ENCODE results near the gene OPA3.
A peak's percentile ranks its signal among the peaks of the same experiment; 100 is the strongest.

Gene OPA3

GRCh38 chr19:45571457-45572220, 13.0 kb downstream of the OPA3 start:
- Mint-ChIP-seq H3K36me3 (ENCODE audit: insufficient read depth) (no peaks in the 10 kb centered on the region), H3K9me3 (no peaks in the 10 kb centered on the region), H3K4me1 (peaks cover 9% of the 10 kb centered on the region), H3K27me3 (no peaks in the 10 kb centered on the region), H3K4me3 (no peak overlapping the region), H3K27ac (ENCODE audit: low read depth) (no peak overlapping the region)
- ATAC-seq (replicated peaks; ENCODE audit: extremely low read depth, poor library complexity, severe bottlenecking) (no peak), DNase-seq (ENCODE audit: low spot score in 2 of 2) (no peak)

GRCh38 chr19:45569619-45570421, 14.8 kb downstream of the OPA3 start:
- Mint-ChIP-seq H3K4me3 (no peak overlapping the region), H3K4me1 (peaks cover 6% of the 10 kb centered on the region), H3K9me3 (no peaks in the 10 kb centered on the region), H3K27ac (ENCODE audit: low read depth) (no peak overlapping the region), H3K27me3 (no peaks in the 10 kb centered on the region), H3K36me3 (ENCODE audit: insufficient read depth) (no peaks in the 10 kb centered on the region)
- ATAC-seq (replicated peaks; ENCODE audit: extremely low read depth, poor library complexity, severe bottlenecking) (peak; percentile 14), DNase-seq (ENCODE audit: low spot score in 2 of 2) (peak in 1 of 2 donors; percentile 43)

GRCh38 chr19:45568732-45569131, 15.9 kb downstream of the OPA3 start:
- DNase-seq (ENCODE audit: low spot score in 2 of 2) (no peak), ATAC-seq (replicated peaks; ENCODE audit: extremely low read depth, poor library complexity, severe bottlenecking) (no peak)
- Mint-ChIP-seq H3K9me3 (no peaks in the 10 kb centered on the region), H3K4me1 (peaks cover 6% of the 10 kb centered on the region), H3K27ac (ENCODE audit: low read depth) (no peak overlapping the region), H3K4me3 (no peak overlapping the region), H3K36me3 (ENCODE audit: insufficient read depth) (no peaks in the 10 kb centered on the region), H3K27me3 (no peaks in the 10 kb centered on the region)

- Mint-ChIP-seq H3K9me3 (no peaks in the 10 kb centered on the region), H3K36me3 (ENCODE audit: insufficient read depth) (peaks cover 2% of the 10 kb centered on the region), H3K27me3 (no peaks in the 10 kb centered on the region), H3K27ac (ENCODE audit: low read depth) (no peak overlapping the region), H3K4me3 (no peak overlapping the region), H3K4me1 (peaks cover 6% of the 10 kb centered on the region)
- DNase-seq (ENCODE audit: low spot score in 2 of 2) (no peak), ATAC-seq (replicated peaks; ENCODE audit: extremely low read depth, poor library complexity, severe bottlenecking) (no peak)
Measured at GRCh38 chr19:45567609-45568008, 17.0 kb downstream of the OPA3 start.

GRCh38 chr19:45564131-45564780, 20.3 kb downstream of the OPA3 start:
- H3K4me3 Mint-ChIP-seq, result no peak overlapping the region

GRCh38 chr19:45560686-45561085, 23.9 kb downstream of the OPA3 start:
- Mint-ChIP-seq H3K9me3 (no peaks in the 10 kb centered on the region), H3K4me3 (no peak overlapping the region), H3K27me3 (no peaks in the 10 kb centered on the region), H3K4me1 (peaks cover 20% of the 10 kb centered on the region), H3K27ac (ENCODE audit: low read depth) (no peak overlapping the region), H3K36me3 (ENCODE audit: insufficient read depth) (peaks cover 6% of the 10 kb centered on the region)
- DNase-seq (ENCODE audit: low spot score in 2 of 2), result no peak
- ATAC-seq (replicated peaks; ENCODE audit: extremely low read depth, poor library complexity, severe bottlenecking), result no peak

More at GRCh38 chr19:45564131-45564780, 20.3 kb downstream of the OPA3 start:
- DNase-seq (ENCODE audit: low spot score in 2 of 2) (no peak), ATAC-seq (replicated peaks; ENCODE audit: extremely low read depth, poor library complexity, severe bottlenecking) (no peak)
- Mint-ChIP-seq H3K9me3 (no peaks in the 10 kb centered on the region), H3K27me3 (no peaks in the 10 kb centered on the region), H3K36me3 (ENCODE audit: insufficient read depth) (peaks cover 3% of the 10 kb centered on the region), H3K27ac (ENCODE audit: low read depth) (no peak overlapping the region), H3K4me1 (peaks cover 8% of the 10 kb centered on the region)

- DNase-seq (ENCODE audit: low spot score in 2 of 2), result no peak
- Mint-ChIP-seq H3K27ac (ENCODE audit: low read depth) (no peak overlapping the region), H3K36me3 (ENCODE audit: insufficient read depth) (peaks cover 6% of the 10 kb centered on the region), H3K4me1 (peaks cover 20% of the 10 kb centered on the region), H3K4me3 (no peak overlapping the region), H3K27me3 (no peaks in the 10 kb centered on the region), H3K9me3 (no peaks in the 10 kb centered on the region)
- ATAC-seq (replicated peaks; ENCODE audit: extremely low read depth, poor library complexity, severe bottlenecking), result no peak
Measured at GRCh38 chr19:45560038-45560437, 24.6 kb downstream of the OPA3 start.

- H3K27me3 Mint-ChIP-seq, result no peaks in the 10 kb centered on the region
- H3K4me3 Mint-ChIP-seq, result no peak overlapping the region
- H3K9me3 Mint-ChIP-seq, result no peaks in the 10 kb centered on the region
- no peak overlapping the region for H3K27ac Mint-ChIP-seq (ENCODE audit: low read depth)
- ATAC-seq (replicated peaks; ENCODE audit: extremely low read depth, poor library complexity, severe bottlenecking) (peak; percentile 99), DNase-seq (ENCODE audit: low spot score in 2 of 2) (peak; percentile 43 to 55)
- H3K36me3 Mint-ChIP-seq (ENCODE audit: insufficient read depth), result peaks cover 6% of the 10 kb centered on the region
- H3K4me1 Mint-ChIP-seq, result peaks cover 20% of the 10 kb centered on the region
Measured at GRCh38 chr19:45558399-45558878, 26.2 kb downstream of the OPA3 start.

GRCh38 chr19:45556835-45557234, 27.8 kb downstream of the OPA3 start:
- Mint-ChIP-seq H3K36me3 (ENCODE audit: insufficient read depth) (peaks cover 3% of the 10 kb centered on the region), H3K4me1 (peaks cover 20% of the 10 kb centered on the region), H3K27ac (ENCODE audit: low read depth) (no peak overlapping the region), H3K27me3 (no peaks in the 10 kb centered on the region), H3K9me3 (no peaks in the 10 kb centered on the region), H3K4me3 (no peak overlapping the region)
- DNase-seq (ENCODE audit: low spot score in 2 of 2) (no peak), ATAC-seq (replicated peaks; ENCODE audit: extremely low read depth, poor library complexity, severe bottlenecking) (no peak)

- peaks cover 6% of the 10 kb centered on the region for H3K36me3 Mint-ChIP-seq (ENCODE audit: insufficient read depth)
- H3K4me1 Mint-ChIP-seq, result peaks cover 12% of the 10 kb centered on the region
- H3K4me3 Mint-ChIP-seq, result no peak overlapping the region
- no peak overlapping the region for H3K27ac Mint-ChIP-seq (ENCODE audit: low read depth)
- DNase-seq (ENCODE audit: low spot score in 2 of 2) (no peak), ATAC-seq (replicated peaks; ENCODE audit: extremely low read depth, poor library complexity, severe bottlenecking) (no peak)
- H3K27me3 Mint-ChIP-seq, result no peaks in the 10 kb centered on the region
- H3K9me3 Mint-ChIP-seq, result no peaks in the 10 kb centered on the region
Measured at GRCh38 chr19:45554481-45554880, 30.1 kb downstream of the OPA3 start.

- H3K9me3 Mint-ChIP-seq, result no peaks in the 10 kb centered on the region
- peaks cover 4% of the 10 kb centered on the region for H3K36me3 Mint-ChIP-seq (ENCODE audit: insufficient read depth)
- no peaks in the 10 kb centered on the region for H3K27me3 Mint-ChIP-seq
- no peak overlapping the region for H3K27ac Mint-ChIP-seq (ENCODE audit: low read depth)
- H3K4me1 Mint-ChIP-seq, result peaks cover 12% of the 10 kb centered on the region
- no peak overlapping the region for H3K4me3 Mint-ChIP-seq
- DNase-seq (ENCODE audit: low spot score in 2 of 2) (no peak), ATAC-seq (replicated peaks; ENCODE audit: extremely low read depth, poor library complexity, severe bottlenecking) (no peak)
Measured at GRCh38 chr19:45553464-45553863, 31.1 kb downstream of the OPA3 start.

GRCh38 chr19:45547965-45548609, 36.5 kb downstream of the OPA3 start:
- Mint-ChIP-seq H3K4me3 (no peak overlapping the region), H3K9me3 (no peaks in the 10 kb centered on the region), H3K4me1 (no peaks in the 10 kb centered on the region), H3K36me3 (ENCODE audit: insufficient read depth) (peaks cover 2% of the 10 kb centered on the region), H3K27ac (ENCODE audit: low read depth) (no peak overlapping the region), H3K27me3 (no peaks in the 10 kb centered on the region)
- no peak for DNase-seq (ENCODE audit: low spot score in 2 of 2)
- ATAC-seq (replicated peaks; ENCODE audit: extremely low read depth, poor library complexity, severe bottlenecking), result no peak
